Esophagus muscularis mucosa (tissue), 4 donors: Measurements from ENCODE around the gene OR56A3. TPM values are rescaled to one million over a fixed set of nuclear protein-coding genes. Genes with fewer than 3 reads are reported as not detected.

ENCODE experiments used
- DNase-seq: peaks from one replicate; pipeline ENCODE4 v3.0.0-alpha.2; 2017; ENCODE audit errors: extremely low spot score
- H3K27ac ChIP-seq, 4 donors: fragments of 200-600 bp; sonication (generic); replicated peaks in 1 of 4; 1 replicate in 3 of 4; 2 replicates in 1 of 4; pipeline ENCODE4 v1.5.1; 2016 to 2019; ENCODE audit warnings: mild to moderate bottlenecking in 1 of 4
- H3K27me3 ChIP-seq, 4 donors: fragments of 200-600 bp; sonication (generic); one replicate each; pipeline versions ENCODE4 v1.5.1 to v1.6.0; 2016 to 2019
- H3K36me3 ChIP-seq, 4 donors: fragments of 200-600 bp; sonication (generic); one replicate each; pipeline ENCODE4 v1.5.1; 2016 to 2019
- H3K4me1 ChIP-seq, 4 donors: fragments of 200-600 bp; sonication (generic); one replicate each; pipeline ENCODE4 v1.5.1; 2016 to 2019
- H3K4me3 ChIP-seq, 4 donors: fragments of 200-600 bp; sonication (generic); 1 replicate in 2 of 4; 2 replicates in 2 of 4; pipeline ENCODE4 v1.5.1; 2016 to 2019; ENCODE audit warnings: mild to moderate bottlenecking in 4 of 4, moderate library complexity in 1 of 4
- H3K9me3 ChIP-seq, 4 donors: fragments of 200-600 bp; sonication (generic); 1 replicate in 3 of 4; 2 replicates in 1 of 4; pipeline ENCODE4 v1.5.1; 2016 to 2019
- CTCF ChIP-seq, 3 experiments: fragments of 200-600 bp in 2 of 3; fragments of 450-650 bp in 1 of 3; sonication (generic) in 2 of 3; IDR thresholded peaks; one replicate each; pipeline ENCODE4 v1.5.1; 2017 to 2019; ENCODE audit warnings: antibody characterized with exemption in 3 of 3, mild to moderate bottlenecking in 2 of 3, moderate library complexity in 1 of 3
- EP300 ChIP-seq: sonication (generic); formaldehyde crosslinking; IDR thresholded peaks from one replicate; pipeline ENCODE4 v1.6.1; 2017; ENCODE audit warnings: antibody characterized with exemption
- POLR2A ChIP-seq: fragments of 450-650 bp; IDR thresholded peaks from one replicate; pipeline ENCODE4 v1.6.1; 2017; ENCODE audit warnings: antibody characterized with exemption, moderate library complexity, mild to moderate bottlenecking, low read depth
- POLR2AphosphoS5 ChIP-seq, 2 donors: sonication (generic); formaldehyde crosslinking; IDR thresholded peaks; one replicate each; pipeline ENCODE4 v1.6.1; 2017; ENCODE audit warnings: antibody characterized with exemption in 2 of 2
- WGBS: methylation state at CpG from one replicate; pipeline ENCODE4 v1.1.5; 2018; 5-methylcytosine and 5-hydroxymethylcytosine counted together
- intact Hi-C: fragments of 100-400 bp; cut with DNase I; formaldehyde crosslinking; loops from one replicate; pipeline ENCODE4 v1.15.1; 2023
- total RNA-seq, 4 donors: library from RNA; depleted of rRNA; stranded (reverse); fragments of >200 nt; gene quantifications; one replicate each; pipeline versions ENCODE4 v1.1.0 to v1.2.1, GENCODE V29; 2016

The OR56A3 gene
- total RNA-seq, 4 donors from 2014 or later: not detected

- H3K4me1 ChIP-seq: no peaks in the 10 kb centered on the region
- H3K4me3 ChIP-seq: no peak overlapping the region
- DNase-seq: no peak
- intact Hi-C loops: no loop called here
- no peaks in the 10 kb centered on the region for H3K36me3 ChIP-seq
- TF ChIP-seq CTCF (IDR thresholded peaks at IDR 0.05): no peak
- TF ChIP-seq POLR2A: no peak
- TF ChIP-seq POLR2AphosphoS5 (IDR thresholded peaks at IDR 0.05): no peak
- TF ChIP-seq EP300: no peak
- WGBS: 63% methylated on average over 3 of the region's 3 CpGs
- H3K27me3 ChIP-seq: no peaks in the 10 kb centered on the region
- peaks cover 0 to 14% (median 7%) of the 10 kb centered on the region in 4 donors for H3K9me3 ChIP-seq
- H3K27ac ChIP-seq: no peak overlapping the region
Observed at GRCh38 chr11:5967708-5968107, 25.7 kb downstream of the OR56A3 start.

- intact Hi-C loops: no loop called here
Observed at GRCh38 chr11:5968394-5968793, 26.3 kb downstream of the OR56A3 start, which contains the start of gene OR56A5. Gene OR56A5, minus strand, starts transcription at chr11:5968494. Its CDS starts 0 bp downstream, at chr11:5968494.

GRCh38 chr11:5973530-5973929 is 31.5 kb downstream of the OR56A3 start:
- intact Hi-C loops: no loop called here
- Histone ChIP-seq H3K36me3 (no peaks in the 10 kb centered on the region), H3K4me3 (no peak overlapping the region), H3K9me3 (no peaks in the 10 kb centered on the region), H3K4me1 (no peaks in the 10 kb centered on the region), H3K27me3 (no peaks in the 10 kb centered on the region), H3K27ac (no peak overlapping the region)
- TF ChIP-seq CTCF (IDR thresholded peaks at IDR 0.05) (no peak), EP300 (no peak), POLR2A (no peak), POLR2AphosphoS5 (IDR thresholded peaks at IDR 0.05) (no peak)
- WGBS: 60% methylated on average over 1 of the region's 1 CpG
- DNase-seq: no peak

More at GRCh38 chr11:5968394-5968793, 26.3 kb downstream of the OR56A3 start, which contains the start of gene OR56A5:
- Histone ChIP-seq H3K9me3 (peaks cover 0 to 7% (median 4%) of the 10 kb centered on the region in 4 donors), H3K4me1 (no peaks in the 10 kb centered on the region), H3K36me3 (no peaks in the 10 kb centered on the region), H3K4me3 (no peak within 1 kb of the TSS), H3K27ac (no peak within 1 kb of the TSS), H3K27me3 (no peaks in the 10 kb centered on the region)
- DNase-seq: no peak
- TF ChIP-seq CTCF (IDR thresholded peaks at IDR 0.05) (no peak), POLR2AphosphoS5 (IDR thresholded peaks at IDR 0.05) (no peak), POLR2A (no peak)

- DNase-seq: no peak
- H3K4me3 ChIP-seq: no peak overlapping the region
- H3K4me1 ChIP-seq: no peaks in the 10 kb centered on the region
- H3K9me3 ChIP-seq: peaks cover 0 to 4% (median 0%) of the 10 kb centered on the region in 4 donors
- no peak overlapping the region for H3K27ac ChIP-seq
- 28% methylated on average over 1 of the region's 1 CpG for WGBS
- H3K36me3 ChIP-seq: no peaks in the 10 kb centered on the region
- no peak for TF ChIP-seq POLR2AphosphoS5 (IDR thresholded peaks at IDR 0.05)
- no peak for TF ChIP-seq EP300
- no peak for TF ChIP-seq CTCF (IDR thresholded peaks at IDR 0.05)
- no peak for TF ChIP-seq POLR2A
- no peaks in the 10 kb centered on the region for H3K27me3 ChIP-seq
- intact Hi-C loops: no loop called here
Observed at GRCh38 chr11:5983443-5983842, 41.4 kb downstream of the OR56A3 start.

GRCh38 chr11:5986885-5987284 is 44.8 kb downstream of the OR56A3 start, which contains the start of gene OR52L1:
Gene OR52L1, minus strand, starts transcription at chr11:5986985. Its CDS starts 55 bp downstream, at chr11:5986930.
- H3K4me3 ChIP-seq: no peak within 1 kb of the TSS
- DNase-seq: no peak
- H3K27me3 ChIP-seq: no peaks in the 10 kb centered on the region
- 42% methylated on average over 1 of the region's 1 CpG for WGBS
- H3K4me1 ChIP-seq: no peaks in the 10 kb centered on the region
- TF ChIP-seq EP300: no peak
- no peak for TF ChIP-seq CTCF (IDR thresholded peaks at IDR 0.05)
- H3K36me3 ChIP-seq: no peaks in the 10 kb centered on the region
- no peaks in the 10 kb centered on the region for H3K9me3 ChIP-seq
- intact Hi-C loops: no loop called here
- H3K27ac ChIP-seq: no peak within 1 kb of the TSS
